Right lobe of liver (tissue), 6 donors: Measurements from ENCODE around the gene FAM221A. TPM values are rescaled to one million over a fixed set of nuclear protein-coding genes. Genes with fewer than 3 reads are reported as not detected.

ENCODE experiments used
- ATAC-seq, 4 donors: fragments of 200-7000 bp; cut with Tn5 transposase; one replicate each; pipeline ENCODE4 v1.9.1; 2020; ENCODE audit warnings: mild to moderate bottlenecking in 4 of 4, moderate library complexity in 4 of 4
- DNase-seq, 3 donors: peaks; one replicate each; pipeline ENCODE4 v3.0.0-alpha.2; 2020
- H3K27ac ChIP-seq, 3 donors: fragments of 200-600 bp; one replicate each; pipeline ENCODE4 v1.8.0; 2022
- H3K27me3 ChIP-seq, 2 donors: fragments of 200-600 bp; one replicate each; pipeline ENCODE4 v1.8.0; 2022
- H3K36me3 ChIP-seq, 4 donors: fragments of 200-600 bp; sonication (generic) in 1 of 4; one replicate each; pipeline versions ENCODE4 v1.5.1 to v1.8.0; 2017 to 2022; ENCODE audit warnings: control low read depth in 1 of 4
- H3K4me1 ChIP-seq, 4 donors: fragments of 200-600 bp; sonication (generic) in 1 of 4; one replicate each; pipeline versions ENCODE4 v1.5.1 to v1.8.0; 2017 to 2022; ENCODE audit warnings: control low read depth in 1 of 4
- H3K4me3 ChIP-seq, 3 donors: fragments of 200-600 bp; one replicate each; pipeline ENCODE4 v1.8.0; 2022
- H3K9me3 ChIP-seq, 4 donors: fragments of 200-600 bp; sonication (generic) in 1 of 4; one replicate each; pipeline versions ENCODE4 v1.5.1 to v1.8.0; 2017 to 2022; ENCODE audit warnings: control low read depth in 1 of 4
- CTCF ChIP-seq, 4 donors: fragments of 200-600 bp in 3 of 4; fragments of 450-650 bp in 1 of 4; IDR thresholded peaks; one replicate each; pipeline versions ENCODE4 v1.5.1 to v1.8.0; 2016 to 2022; ENCODE audit warnings: antibody characterized with exemption in 4 of 4, mild to moderate bottlenecking in 2 of 4
- POLR2A ChIP-seq: fragments of 450-650 bp; IDR thresholded peaks from one replicate; pipeline ENCODE4 v1.6.1; 2017; ENCODE audit warnings: antibody characterized with exemption, mild to moderate bottlenecking
- WGBS: methylation state at CpG from one replicate; pipeline ENCODE4 v1.1.6; 2018; ENCODE audit warnings: low coverage, low lambda C conversion rate; ENCODE audit not compliant: insufficient coverage; ENCODE audit errors: missing lambda C conversion rate; 5-methylcytosine and 5-hydroxymethylcytosine counted together
- intact Hi-C, 2 donors: fragments of 100-400 bp; cut with DNase I; formaldehyde crosslinking; loops; one replicate each; pipeline versions ENCODE4 v1.11.2 to v1.14.1; 2022
- small RNA-seq, 2 experiments: library from RNA; depleted of rRNA; stranded (forward); fragments of <200 nt; gene quantifications; one replicate each; pipeline ENCODE3, GENCODE V24; 2016
- total RNA-seq, 6 experiments: library from RNA; depleted of rRNA in 2 of 6; stranded (reverse); fragments of >200 nt in 2 of 6; fragmentation: NEBNext Ultra II Directional in 3 of 6; extraction: Animal tissue kit (Norgen Biotek cat#: 25700) in 3 of 6; gene quantifications; one replicate each; pipeline versions ENCODE4 v1.1.0 to v1.2.4, GENCODE V29; 2016 to 2023
- donor health status: DM: no; HTN: yes; CAD: no.
- donor health status: DM: no; HTN: no; CAD: no.
- donor health status: DM: no; HTN: no; CAD: no.
- donor health status: DM: no; HTN: yes; CAD: no.
- donor health status: DM: no; HTN: yes; CAD: no.

Gene FAM221A
- total RNA-seq, 6 experiments from 2014 or later: 4.0 to 5.8 (median 4.8) TPM

GRCh38 chr7:23751852-23752251, 71.9 kb downstream of the FAM221A start:
- Histone ChIP-seq H3K36me3 (no peaks in the 10 kb centered on the region), H3K4me3 (no peak overlapping the region), H3K4me1 (no peaks in the 10 kb centered on the region), H3K27ac (no peak overlapping the region), H3K9me3 (no peaks in the 10 kb centered on the region), H3K27me3 (no peaks in the 10 kb centered on the region)
- DNase-seq (no peak), ATAC-seq (no peak)
- TF ChIP-seq POLR2A: no peak
- TF ChIP-seq CTCF (IDR thresholded peaks at IDR 0.05): no peak
- intact Hi-C loops: no loop called here
- 58% methylated on average over 1 of the region's 1 CpG for WGBS

Small RNA genes lying within 50 kb of the gene (small RNA-seq; reads per million reads assigned to genes)
- 0 reads per million in 2 experiments for gene AC006026.2

Other genes with a start within 250 kb of the FAM221A start
- under 1 TPM in 5 of 6 experiments, not detected in 1; 0.12 to 0.64 (median 0.19) TPM for gene IGF2BP3, start 209.7 kb upstream of the FAM221A start, total RNA-seq
- 10 to 100 TPM; 11.1 to 34.9 (median 24.7) TPM for gene TRA2A, start 148.2 kb upstream of the FAM221A start, total RNA-seq
- gene CCDC126, start 82.8 kb upstream of the FAM221A start, total RNA-seq: 1 to 10 TPM; 5.9 to 9.8 (median 6.2) TPM
- under 1 TPM in 5 of 6 experiments, not detected in 1; 0.13 to 0.62 (median 0.32) TPM for gene STK31, start 30.0 kb downstream of the FAM221A start, total RNA-seq